B cell (primary cell): ENCODE data around the gene NYAP2. TPM values are rescaled to one million over a fixed set of nuclear protein-coding genes. Genes with fewer than 3 reads are reported as not detected.

ENCODE experiments used
- ATAC-seq: fragments of 200-7000 bp; cut with Tn5 transposase; one replicate; pipeline ENCODE4 v1.10.0; 2021; ENCODE audit warnings: low read depth, mild to moderate bottlenecking, moderate number of reproducible peaks, moderate library complexity
- CTCF ChIA-PET: fragments of 350-600 bp; sonication (Branson Sonifier 250); formaldehyde crosslinking; loops from one replicate; lab custom pipeline; 2021; ENCODE audit warnings: antibody characterized with exemption, inconsistent platforms; lab: Charles Lee
- POLR2A ChIA-PET: fragments of 350-600 bp; sonication (Branson Sonifier 250); formaldehyde crosslinking; loops from one replicate; lab custom pipeline; 2021; ENCODE audit warnings: antibody characterized with exemption; lab: Charles Lee
- DNase-seq: peaks from one replicate; pipeline ENCODE4 v3.0.0; 2013
- H2AFZ ChIP-seq: 2 replicates; pipeline ENCODE4 v1.6.1; 2012; ENCODE audit warnings: mild to moderate bottlenecking, low read depth, low read length; ENCODE audit not compliant: insufficient read depth, poor library complexity, severe bottlenecking
- H3K27ac ChIP-seq, 2 donors: 1 replicate in 1 of 2; 2 replicates in 1 of 2; pipeline ENCODE4 v1.5.1; 2012 to 2013; ENCODE audit warnings: low read length in 2 of 2, mild to moderate bottlenecking in 2 of 2, moderate library complexity in 1 of 2
- H3K27me3 ChIP-seq, 4 experiments: fragments of 200-600 bp in 1 of 4; sonication (generic) in 1 of 4; replicated peaks in 1 of 4; 1 replicate in 2 of 4; 2 replicates in 2 of 4; pipeline versions ENCODE4 v1.6.1 to v1.7.0; 2013 to 2016; ENCODE audit warnings: low read length in 3 of 4, mild to moderate bottlenecking in 2 of 4, mixed read lengths in 1 of 4, moderate library complexity in 1 of 4; ENCODE audit not compliant: insufficient read depth in 4 of 4, control insufficient read depth in 3 of 4; ENCODE audit errors: control extremely low read depth in 1 of 4
- H3K36me3 ChIP-seq, 2 experiments: replicated peaks in 1 of 2; 1 replicate in 1 of 2; 2 replicates in 1 of 2; pipeline versions ENCODE4 v1.6.1 to v1.7.1; 2013; ENCODE audit warnings: low read length in 1 of 2; ENCODE audit not compliant: insufficient read depth in 2 of 2, control insufficient read depth in 1 of 2; ENCODE audit errors: control extremely low read depth in 1 of 2, extremely low read depth in 1 of 2
- H3K4me1 ChIP-seq, 2 donors: fragments of 200-600 bp in 1 of 2; sonication (generic) in 1 of 2; 1 replicate in 1 of 2; 2 replicates in 1 of 2; pipeline versions ENCODE4 v1.5.1 to v1.6.1; 2013 to 2017; ENCODE audit warnings: low read length in 2 of 2; ENCODE audit not compliant: control insufficient read depth in 2 of 2, insufficient read depth in 2 of 2
- H3K4me2 ChIP-seq: replicated peaks from 2 replicates; pipeline ENCODE3; 2012; ENCODE audit warnings: mild to moderate bottlenecking, low read depth, low read length; ENCODE audit not compliant: poor library complexity, severe bottlenecking
- H3K4me3 ChIP-seq, 5 experiments: fragments of 200-600 bp in 1 of 5; sonication (generic) in 1 of 5; 1 replicate in 3 of 5; 2 replicates in 2 of 5; pipeline versions ENCODE4 v1.5.1 to v1.7.0; 2011 to 2016; ENCODE audit warnings: low read length in 4 of 5, mild to moderate bottlenecking in 4 of 5, low read depth in 2 of 5, control low read depth in 1 of 5, moderate library complexity in 1 of 5; ENCODE audit not compliant: insufficient read depth in 1 of 5; ENCODE audit errors: control extremely low read depth in 1 of 5, extremely low read depth in 1 of 5
- H3K79me2 ChIP-seq: fragments of 200-600 bp; sonication (generic); one replicate; pipeline ENCODE4 v1.6.0; 2016; ENCODE audit warnings: low read length; ENCODE audit not compliant: control insufficient read depth, insufficient read depth
- H3K9ac ChIP-seq: fragments of 200-600 bp; sonication (generic); 2 replicates; pipeline ENCODE4 v1.6.1; 2017; ENCODE audit warnings: mild to moderate bottlenecking, low read length, moderate library complexity
- H3K9me3 ChIP-seq, 3 donors: one replicate each; pipeline versions ENCODE4 v1.6.1 to v1.7.1; 2013; ENCODE audit warnings: low read length in 2 of 3; ENCODE audit not compliant: control insufficient read depth in 2 of 3, insufficient read depth in 1 of 3; ENCODE audit errors: control extremely low read depth in 1 of 3
- H4K20me1 ChIP-seq: 2 replicates; pipeline ENCODE4 v1.6.0; 2012; ENCODE audit warnings: mild to moderate bottlenecking, low read length; ENCODE audit not compliant: insufficient read depth, control insufficient read depth, poor library complexity, severe bottlenecking
- H3K27ac Mint-ChIP-seq: one replicate; pipeline ENCODE4 v1.8.0; 2021; ENCODE audit warnings: mixed read lengths
- H3K27me3 Mint-ChIP-seq: one replicate; pipeline ENCODE4 v1.8.0; 2021; ENCODE audit warnings: mixed read lengths
- H3K4me1 Mint-ChIP-seq: one replicate; pipeline ENCODE4 v1.8.0; 2021; ENCODE audit warnings: mixed read lengths
- H3K4me3 Mint-ChIP-seq: one replicate; pipeline ENCODE4 v1.8.0; 2021; ENCODE audit warnings: mixed read lengths
- H3K9me3 Mint-ChIP-seq: one replicate; pipeline ENCODE4 v1.8.0; 2022; ENCODE audit warnings: mixed read lengths; ENCODE audit not compliant: insufficient read depth
- EZH2 ChIP-seq: IDR thresholded peaks from 2 replicates; pipeline ENCODE4 v1.6.1; 2012; ENCODE audit warnings: borderline replicate concordance, low read depth, mild to moderate bottlenecking, moderate library complexity, low read length; ENCODE audit not compliant: insufficient read depth, poor library complexity, severe bottlenecking
- WGBS: methylation state at CpG from one replicate; pipeline ENCODE4 v1.1.5; 2013; ENCODE audit warnings: missing lambda C conversion rate; ENCODE audit not compliant: insufficient coverage; 5-methylcytosine and 5-hydroxymethylcytosine counted together
- intact Hi-C: fragments of 100-400 bp; cut with micrococcal nuclease; formaldehyde crosslinking; loops from one replicate; pipeline ENCODE4 v1.10.0; 2022
- polyA plus RNA-seq: library from polyadenylated mRNA; depleted of rRNA; stranded (reverse); fragments of >200 nt; gene quantifications from 2 replicates; pipeline ENCODE4 v1.2.3, GENCODE V29; 2012
- total RNA-seq, 2 donors: library from RNA; stranded (reverse); fragments of 120-200 nt in 1 of 2; gene quantifications; 1 replicate in 1 of 2; 2 replicates in 1 of 2; pipeline versions ENCODE4 v1.2.3 to v1.2.4, GENCODE V29; 2013 to 2022
- TF ChIP-seq, protein P1 (sequence below): fragments of 200-600 bp; IDR thresholded peaks from one replicate; pipeline ENCODE4 v1.8.0; 2022; ENCODE audit warnings: antibody characterized with exemption, mild to moderate bottlenecking

Gene NYAP2
- total and polyA plus RNA-seq, 2 donors (not counting 1 experiment from before 2014, with no cell fraction given): 0.12 to 0.17 TPM

DNA sequence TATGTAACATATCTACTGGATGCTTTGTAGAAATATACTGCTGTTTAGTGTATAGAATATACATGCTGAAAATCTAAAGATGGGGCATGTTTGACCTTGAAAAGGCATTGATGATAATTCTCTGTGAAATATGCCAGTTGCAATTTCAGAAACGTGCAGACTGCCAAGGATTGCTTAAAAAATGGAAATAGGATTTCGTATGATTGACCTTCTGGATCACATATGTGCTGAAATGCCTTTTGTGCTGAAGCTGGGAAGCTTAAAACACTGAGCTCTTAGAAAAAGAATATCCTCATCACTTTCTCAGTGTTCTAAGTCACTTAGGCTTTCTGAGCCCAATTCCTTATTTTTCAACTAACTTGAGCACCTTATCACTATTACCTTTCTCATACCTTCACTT is 14.3 kb downstream of the NYAP2 start:
- Histone ChIP-seq H3K4me1 (no peaks in the 10 kb centered on the region), H3K4me2 (no peak overlapping the region), H3K36me3 (no peaks in the 10 kb centered on the region), H3K79me2 (no peaks in the 10 kb centered on the region), H3K27ac (no peak overlapping the region), H3K9me3 (no peaks in the 10 kb centered on the region), H3K9ac (no peak overlapping the region), H3K27me3 (no peaks in the 10 kb centered on the region), H2AFZ (no peak overlapping the region), H3K4me3 (no peak overlapping the region), H4K20me1 (no peaks in the 10 kb centered on the region)
- WGBS: 57% methylated on average over 1 of the region's 2 CpGs
- ATAC-seq: no peak
- Mint-ChIP-seq H3K4me3 (no peak overlapping the region), H3K27ac (no peak overlapping the region), H3K27me3 (peaks cover 17% of the 10 kb centered on the region), H3K9me3 (no peaks in the 10 kb centered on the region), H3K4me1 (no peaks in the 10 kb centered on the region)
- intact Hi-C loops: no loop called here
- ChIA-PET CTCF (no interaction called here), POLR2A (no interaction called here)
- no peak for DNase-seq
- TF ChIP-seq EZH2: no peak
- TF ChIP-seq, protein P1, sequence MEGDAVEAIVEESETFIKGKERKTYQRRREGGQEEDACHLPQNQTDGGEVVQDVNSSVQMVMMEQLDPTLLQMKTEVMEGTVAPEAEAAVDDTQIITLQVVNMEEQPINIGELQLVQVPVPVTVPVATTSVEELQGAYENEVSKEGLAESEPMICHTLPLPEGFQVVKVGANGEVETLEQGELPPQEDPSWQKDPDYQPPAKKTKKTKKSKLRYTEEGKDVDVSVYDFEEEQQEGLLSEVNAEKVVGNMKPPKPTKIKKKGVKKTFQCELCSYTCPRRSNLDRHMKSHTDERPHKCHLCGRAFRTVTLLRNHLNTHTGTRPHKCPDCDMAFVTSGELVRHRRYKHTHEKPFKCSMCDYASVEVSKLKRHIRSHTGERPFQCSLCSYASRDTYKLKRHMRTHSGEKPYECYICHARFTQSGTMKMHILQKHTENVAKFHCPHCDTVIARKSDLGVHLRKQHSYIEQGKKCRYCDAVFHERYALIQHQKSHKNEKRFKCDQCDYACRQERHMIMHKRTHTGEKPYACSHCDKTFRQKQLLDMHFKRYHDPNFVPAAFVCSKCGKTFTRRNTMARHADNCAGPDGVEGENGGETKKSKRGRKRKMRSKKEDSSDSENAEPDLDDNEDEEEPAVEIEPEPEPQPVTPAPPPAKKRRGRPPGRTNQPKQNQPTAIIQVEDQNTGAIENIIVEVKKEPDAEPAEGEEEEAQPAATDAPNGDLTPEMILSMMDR: no peak

DNA sequence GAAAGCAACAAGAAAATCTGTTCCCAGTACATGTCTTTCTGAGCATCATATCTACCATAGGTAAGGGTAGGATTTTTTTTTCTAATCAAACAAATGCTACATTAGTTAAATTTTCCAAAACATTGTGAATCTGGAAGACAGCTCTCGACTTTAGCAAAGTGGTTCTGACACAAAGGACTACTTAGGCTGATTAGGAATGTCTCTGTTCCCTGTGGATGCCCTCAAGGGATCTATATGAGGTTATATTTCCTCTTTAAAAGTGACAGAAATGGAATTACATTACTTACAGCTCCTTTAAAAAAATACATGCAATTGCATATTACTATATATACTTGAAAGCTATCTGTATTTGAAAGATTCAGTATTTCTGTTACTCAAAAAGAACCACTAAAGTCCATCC is 15.4 kb downstream of the NYAP2 start:
- H3K79me2 ChIP-seq: no peaks in the 10 kb centered on the region
- no peak overlapping the region for H3K4me3 ChIP-seq
- no peak for TF ChIP-seq EZH2
- TF ChIP-seq, protein P1: no peak
- POLR2A ChIA-PET: no interaction called here
- Mint-ChIP-seq H3K27me3 (peaks cover 14% of the 10 kb centered on the region), H3K4me1 (no peaks in the 10 kb centered on the region), H3K27ac (no peak overlapping the region), H3K9me3 (no peaks in the 10 kb centered on the region), H3K4me3 (no peak overlapping the region)
- no peaks in the 10 kb centered on the region for H3K36me3 ChIP-seq
- H3K9me3 ChIP-seq: no peaks in the 10 kb centered on the region
- WGBS: no CpG with 5 or more reads among the region's 1 CpG
- H2AFZ ChIP-seq: no peak overlapping the region
- ATAC-seq (no peak), DNase-seq (no peak)
- no peaks in the 10 kb centered on the region for H3K27me3 ChIP-seq
- H3K4me2 ChIP-seq: no peak overlapping the region
- H3K9ac ChIP-seq: no peak overlapping the region
- CTCF ChIA-PET: no interaction called here
- intact Hi-C loops: no loop called here
- no peaks in the 10 kb centered on the region for H4K20me1 ChIP-seq
- H3K4me1 ChIP-seq: no peaks in the 10 kb centered on the region
- no peak overlapping the region for H3K27ac ChIP-seq
